ENCODE measurements around the gene DHX8.

- TF ChIP-seq CTCF (conservative IDR thresholded peaks at IDR 0.05 in 1 of 2, IDR thresholded peaks at IDR 0.05 in 1 of 2; ENCODE audit: extremely low read depth in 1 of 2, insufficient read depth in 1 of 2, low read depth in 1 of 2, low read length in 2 of 2) (no peak), EZH2 (IDR thresholded peaks at IDR 0.05; ENCODE audit: borderline replicate concordance, low read length) (no peak)
These were observed 44.7 kb downstream of the DHX8 start for GRCh38 chr17:43528319-43528987.
